Stomach (tissue), 4 donors: Measurements from ENCODE around the gene EPHX1.

Experiments
- POLR2A ChIP-seq, 4 donors: fragments of 450-650 bp; IDR thresholded peaks; one replicate each; pipeline ENCODE4 v1.6.1; 2016; ENCODE audit warnings: antibody characterized with exemption in 4 of 4, control low read depth in 2 of 4, mild to moderate bottlenecking in 1 of 4, moderate library complexity in 1 of 4
- TF ChIP-seq, protein P1 (sequence below), 7 experiments: fragments of 450-650 bp in 4 of 7; fragments of 200-600 bp in 3 of 7; sonication (generic) in 3 of 7; IDR thresholded peaks; one replicate each; pipeline ENCODE4 v1.5.1; 2016 to 2019; ENCODE audit warnings: antibody characterized with exemption in 7 of 7, control low read depth in 2 of 7, mild to moderate bottlenecking in 1 of 7

DNA sequence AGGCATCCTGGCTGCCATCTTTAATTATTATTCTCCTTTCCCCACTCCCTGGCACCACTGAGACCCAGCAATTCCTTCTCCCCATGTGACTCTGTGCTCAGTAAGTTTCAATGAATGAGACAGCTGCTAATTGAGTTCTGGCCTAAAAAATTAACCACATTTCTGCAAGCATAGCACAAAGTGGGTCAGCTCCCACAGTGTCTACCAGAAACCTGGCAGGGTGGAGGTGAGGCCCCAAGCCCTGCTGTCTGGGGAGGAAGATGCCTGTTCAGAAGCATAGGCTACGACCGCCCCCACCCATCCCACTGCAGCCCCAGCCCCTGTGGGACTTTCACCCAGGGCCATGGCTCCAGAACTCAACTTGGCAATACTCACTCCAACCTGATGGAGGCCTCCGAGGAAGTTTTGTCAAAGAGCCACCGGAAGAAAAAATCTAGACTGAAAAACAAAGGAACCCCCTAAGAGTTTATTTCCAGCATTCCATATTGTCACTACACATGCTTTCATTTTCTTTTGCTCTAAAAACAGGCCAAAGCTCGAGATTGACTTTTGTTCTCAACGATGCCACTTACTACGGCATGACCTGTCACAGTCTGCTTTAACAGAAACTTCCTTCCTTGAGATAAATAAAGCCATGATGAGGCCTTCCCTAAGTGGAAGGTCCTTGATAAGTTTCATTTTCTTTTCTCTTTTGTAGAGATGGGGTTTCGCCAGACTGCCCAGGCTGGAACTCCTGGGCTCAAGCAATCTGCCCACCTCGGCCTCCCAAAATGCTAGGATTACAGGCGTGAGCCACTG, 45.8 kb downstream of the EPHX1 start:
- no peak for TF ChIP-seq POLR2A (IDR thresholded peaks at IDR 0.05)
- TF ChIP-seq, protein P1, sequence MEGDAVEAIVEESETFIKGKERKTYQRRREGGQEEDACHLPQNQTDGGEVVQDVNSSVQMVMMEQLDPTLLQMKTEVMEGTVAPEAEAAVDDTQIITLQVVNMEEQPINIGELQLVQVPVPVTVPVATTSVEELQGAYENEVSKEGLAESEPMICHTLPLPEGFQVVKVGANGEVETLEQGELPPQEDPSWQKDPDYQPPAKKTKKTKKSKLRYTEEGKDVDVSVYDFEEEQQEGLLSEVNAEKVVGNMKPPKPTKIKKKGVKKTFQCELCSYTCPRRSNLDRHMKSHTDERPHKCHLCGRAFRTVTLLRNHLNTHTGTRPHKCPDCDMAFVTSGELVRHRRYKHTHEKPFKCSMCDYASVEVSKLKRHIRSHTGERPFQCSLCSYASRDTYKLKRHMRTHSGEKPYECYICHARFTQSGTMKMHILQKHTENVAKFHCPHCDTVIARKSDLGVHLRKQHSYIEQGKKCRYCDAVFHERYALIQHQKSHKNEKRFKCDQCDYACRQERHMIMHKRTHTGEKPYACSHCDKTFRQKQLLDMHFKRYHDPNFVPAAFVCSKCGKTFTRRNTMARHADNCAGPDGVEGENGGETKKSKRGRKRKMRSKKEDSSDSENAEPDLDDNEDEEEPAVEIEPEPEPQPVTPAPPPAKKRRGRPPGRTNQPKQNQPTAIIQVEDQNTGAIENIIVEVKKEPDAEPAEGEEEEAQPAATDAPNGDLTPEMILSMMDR (IDR thresholded peaks at IDR 0.05) = no peak
